Fibroblast of skin of abdomen (primary cell): Measurements from ENCODE around the gene NEK5.
"Not testable (repeated sequence)": the region's sequence is repeated elsewhere in the genome, so short reads cannot be mapped to it uniquely, and the experiment has no call there.

Source experiments
- DNase-seq: peaks from one replicate; pipeline ENCODE4 v3.0.0-alpha.2; 2013

Gene NEK5

DNA sequence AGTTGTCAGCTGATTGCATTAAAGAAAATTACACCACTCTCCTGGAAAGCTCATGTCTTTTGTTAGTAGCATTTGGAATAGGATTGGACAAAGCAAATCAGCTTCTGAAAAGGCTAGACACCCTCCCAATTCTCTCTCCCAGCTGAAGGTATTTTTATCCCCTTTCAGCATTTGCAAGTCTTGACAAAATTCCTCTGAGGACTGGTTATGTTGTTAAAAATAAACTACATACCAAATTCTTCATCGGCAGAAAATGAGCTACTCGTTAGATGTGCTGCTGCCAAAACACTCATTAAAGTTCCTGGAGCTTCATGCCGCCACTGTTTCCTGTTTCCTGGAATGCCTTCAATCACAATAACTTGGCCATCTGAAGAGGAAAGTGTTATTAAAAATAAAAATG, 67.3 kb downstream of the NEK5 start:
- no peak for DNase-seq

DNA sequence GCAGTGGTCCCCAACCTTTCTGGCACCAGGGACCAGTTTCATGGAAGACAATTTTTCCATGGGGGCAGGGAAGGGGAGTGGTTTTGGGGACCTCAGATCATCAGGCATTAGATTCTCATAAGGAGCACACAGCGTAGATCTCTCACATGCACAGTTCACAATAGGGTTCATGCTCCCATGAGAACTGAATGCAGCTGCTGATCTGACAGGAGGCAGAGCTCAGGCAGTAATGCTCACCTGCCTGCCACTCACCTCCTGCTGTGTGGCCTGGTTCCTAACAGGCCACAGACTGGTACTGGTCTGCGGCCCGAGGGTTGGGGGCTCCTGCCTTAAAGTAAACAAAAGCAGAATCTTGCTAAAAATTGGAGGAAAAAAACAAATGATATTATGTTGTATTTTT, 67.8 kb downstream of the NEK5 start:
- DNase-seq = not testable (repeated sequence)

DNA sequence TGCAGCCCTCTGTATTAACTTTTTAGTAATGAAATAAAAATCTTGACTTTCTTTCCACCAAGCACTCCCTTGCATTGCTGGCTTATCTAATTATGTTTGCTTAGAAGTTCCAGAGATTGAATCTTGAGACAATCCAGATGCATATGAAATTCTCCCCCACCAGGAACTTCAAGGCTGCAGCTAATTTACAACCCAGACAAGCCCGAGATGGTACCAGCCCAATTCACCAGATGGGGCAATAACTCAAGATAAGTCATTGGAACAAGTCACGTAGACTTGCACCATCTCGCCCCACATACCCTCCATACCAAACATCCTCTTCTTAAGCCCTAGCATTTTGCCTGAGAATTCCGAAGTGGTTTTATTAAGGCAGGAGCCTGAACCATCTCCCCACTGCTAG, 75.4 kb downstream of the NEK5 start:
- DNase-seq = peak; percentile 2

DNA sequence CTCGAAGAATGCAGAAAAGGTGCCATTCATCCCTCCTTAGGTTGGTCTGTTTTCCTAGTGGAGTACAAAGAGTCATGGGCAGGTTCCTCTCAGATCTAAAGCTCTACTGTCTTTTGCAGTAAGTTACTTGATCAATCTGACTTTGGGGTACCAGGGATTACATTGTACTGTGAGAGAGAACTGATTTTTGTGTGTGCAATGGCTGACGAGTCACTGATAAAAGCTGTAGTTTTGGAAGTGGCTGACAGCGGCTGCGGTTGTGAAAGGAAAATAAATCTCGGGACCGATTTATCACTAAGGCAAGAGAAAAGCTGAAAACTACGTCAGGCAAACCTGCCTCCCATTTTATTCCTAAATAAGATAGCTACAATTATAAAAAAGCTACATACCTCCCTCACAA, 77.5 kb downstream of the NEK5 start:
- DNase-seq = no peak

DNA sequence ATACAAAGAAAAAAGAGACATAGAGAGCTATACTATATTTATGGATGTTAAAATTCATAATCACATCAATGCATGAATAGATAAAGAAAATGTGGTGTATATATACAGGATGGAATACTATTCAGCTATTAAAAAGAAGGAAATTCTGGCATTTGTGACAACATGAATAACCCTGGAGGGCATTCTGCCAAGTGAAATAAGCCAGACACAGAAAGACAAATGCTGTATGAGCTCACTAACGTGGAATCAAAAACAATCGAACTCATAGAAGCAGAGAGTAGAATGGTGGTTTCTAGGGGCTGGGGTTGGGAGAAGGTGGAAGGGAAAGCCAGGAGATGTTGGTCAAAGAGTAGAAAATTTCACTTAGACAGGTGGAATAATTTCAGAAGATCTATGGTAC, 80.4 kb downstream of the NEK5 start:
- no peak for DNase-seq

DNA sequence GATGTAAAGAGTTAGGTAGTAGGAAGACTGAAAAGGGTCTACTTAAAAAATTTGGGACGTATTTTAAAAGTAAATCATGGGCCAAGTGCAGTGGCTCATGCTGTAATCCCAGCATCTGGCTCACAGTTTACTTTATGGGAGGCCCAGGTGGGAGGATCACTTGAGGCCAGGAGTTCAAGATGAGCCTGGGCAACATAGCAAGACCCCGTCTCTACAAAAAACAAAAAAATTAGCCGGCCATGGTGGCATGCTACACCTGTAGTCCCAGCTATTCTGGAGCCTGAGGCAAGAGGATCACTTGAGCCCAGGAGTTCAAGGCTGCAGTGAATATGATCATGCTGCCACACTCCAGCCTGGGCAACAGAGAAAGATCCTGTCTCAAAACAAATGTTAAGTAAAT, 81.4 kb downstream of the NEK5 start:
- no peak for DNase-seq

DNA sequence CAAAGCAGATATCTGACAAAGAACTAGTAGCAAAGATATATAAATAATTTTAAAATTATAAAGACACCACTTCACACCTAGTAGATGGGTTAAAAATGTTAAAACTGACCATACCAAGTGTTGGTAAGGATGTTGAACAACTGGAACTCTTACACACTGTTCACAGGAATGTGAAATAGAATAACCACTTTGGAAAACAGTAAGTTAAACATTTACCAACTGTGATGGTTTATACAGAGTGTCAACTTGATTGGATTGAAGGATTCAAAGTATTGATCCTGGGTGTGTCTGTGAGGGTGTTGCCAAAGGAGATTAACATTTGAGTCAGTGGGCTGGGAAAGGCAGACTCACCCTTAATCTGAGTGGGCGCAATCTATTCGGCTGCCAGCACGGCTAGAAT, 85.2 kb downstream of the NEK5 start:
- DNase-seq = no peak

DNA sequence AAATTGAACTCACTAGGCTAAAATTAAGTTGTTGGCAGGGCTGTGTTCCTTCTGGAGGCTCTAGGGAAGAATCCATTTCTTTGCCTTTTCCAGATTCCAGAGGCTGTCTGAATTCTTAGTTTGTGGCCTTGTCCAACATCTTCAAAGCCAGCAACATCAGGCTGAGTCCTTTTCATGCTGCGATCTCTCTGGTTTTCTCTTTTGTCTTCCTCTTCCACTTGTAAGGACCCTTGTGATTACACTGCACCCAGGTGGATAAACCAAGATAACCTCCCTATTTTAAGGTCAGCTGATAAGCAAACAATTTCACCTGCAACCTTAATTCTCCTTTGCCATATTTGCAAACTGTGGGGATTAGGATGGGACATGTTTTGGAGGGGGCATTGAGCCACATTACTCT, 92.8 kb downstream of the NEK5 start:
- DNase-seq = no peak

DNA sequence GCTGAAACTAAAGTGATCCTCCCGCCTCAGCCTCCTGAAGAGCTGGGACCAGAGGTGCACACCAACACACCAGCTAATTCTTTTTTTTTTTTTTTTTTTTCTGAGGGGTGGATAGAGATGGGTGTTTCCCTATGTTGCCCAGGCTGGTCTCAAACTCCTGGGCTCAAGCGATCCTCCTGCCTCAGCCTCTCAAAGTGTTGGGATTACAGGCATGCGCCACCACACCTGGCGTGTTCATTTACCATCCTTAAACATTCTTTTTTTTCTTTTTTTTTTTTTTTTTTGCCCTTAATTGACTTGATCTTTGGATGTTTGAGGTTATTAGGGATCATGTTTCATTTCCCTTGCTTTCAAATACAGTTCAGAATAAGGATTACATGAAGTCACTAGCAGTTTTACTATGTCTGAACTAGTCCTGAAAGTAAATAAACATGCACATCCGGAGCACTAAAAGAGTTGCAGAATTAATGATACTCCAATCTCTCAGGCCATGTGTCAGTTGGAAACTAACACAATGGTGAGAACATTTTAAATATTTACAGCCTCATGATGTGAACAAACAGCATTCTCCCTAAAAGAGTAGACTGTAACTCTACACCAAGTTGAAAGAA, 94.2 kb downstream of the NEK5 start:
- no peak for DNase-seq

DNA sequence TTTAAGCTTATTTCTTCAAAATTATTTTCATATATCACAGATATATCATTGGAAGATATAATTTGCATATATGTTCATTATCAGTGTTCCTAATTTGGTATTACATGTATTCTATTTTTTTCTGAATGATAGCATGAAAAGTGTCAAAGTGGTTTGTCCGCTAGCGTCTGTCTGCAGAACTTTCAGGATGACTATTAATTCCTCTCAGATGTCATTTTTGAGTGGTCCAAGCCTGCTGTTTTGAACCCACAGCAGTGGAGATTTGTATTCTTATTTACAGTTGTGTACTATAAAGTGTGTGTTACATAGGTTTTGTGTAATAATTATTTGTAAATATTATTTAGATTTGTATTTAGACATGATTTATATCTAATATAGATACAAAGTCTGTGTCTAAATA, 95.8 kb downstream of the NEK5 start:
- no peak for DNase-seq

DNA sequence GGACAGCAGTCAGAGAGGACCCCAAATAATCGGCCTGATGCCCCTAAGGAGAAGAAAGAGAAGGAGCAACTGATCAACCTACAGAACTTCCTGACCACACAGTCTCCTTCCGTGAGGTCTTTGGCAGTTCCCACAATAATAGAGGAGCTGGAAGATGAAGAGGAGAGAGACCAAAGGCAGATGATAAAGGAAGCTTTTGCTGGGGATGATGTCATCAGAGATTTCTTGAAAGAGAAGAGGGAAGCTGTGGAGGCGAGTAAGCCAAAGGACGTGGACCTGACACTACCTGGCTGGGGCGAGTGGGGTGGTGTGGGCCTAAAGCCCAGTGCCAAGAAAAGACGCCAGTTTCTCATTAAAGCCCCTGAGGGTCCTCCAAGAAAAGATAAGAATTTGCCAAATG, 98.5 kb downstream of the NEK5 start:
- not testable (repeated sequence) for DNase-seq

DNA sequence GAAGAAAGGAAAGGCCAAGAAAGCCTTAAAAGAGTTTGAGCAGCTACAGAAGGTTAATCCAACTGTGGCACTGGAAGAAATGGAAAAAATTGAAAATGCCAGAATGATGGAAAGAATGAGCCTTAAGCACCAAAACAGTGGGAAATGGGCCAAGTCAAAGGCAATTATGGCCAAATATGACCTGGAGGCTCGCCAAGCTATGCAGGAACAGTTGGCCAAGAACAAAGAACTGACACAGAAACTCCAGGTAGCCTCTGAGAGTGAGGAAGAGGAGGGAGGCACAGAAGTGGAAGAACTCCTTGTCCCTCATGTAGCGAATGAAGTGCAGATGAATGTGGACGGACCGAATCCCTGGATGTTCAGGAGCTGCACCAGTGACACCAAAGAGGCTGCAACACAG, 99.3 kb downstream of the NEK5 start:
- no peak for DNase-seq

DNA sequence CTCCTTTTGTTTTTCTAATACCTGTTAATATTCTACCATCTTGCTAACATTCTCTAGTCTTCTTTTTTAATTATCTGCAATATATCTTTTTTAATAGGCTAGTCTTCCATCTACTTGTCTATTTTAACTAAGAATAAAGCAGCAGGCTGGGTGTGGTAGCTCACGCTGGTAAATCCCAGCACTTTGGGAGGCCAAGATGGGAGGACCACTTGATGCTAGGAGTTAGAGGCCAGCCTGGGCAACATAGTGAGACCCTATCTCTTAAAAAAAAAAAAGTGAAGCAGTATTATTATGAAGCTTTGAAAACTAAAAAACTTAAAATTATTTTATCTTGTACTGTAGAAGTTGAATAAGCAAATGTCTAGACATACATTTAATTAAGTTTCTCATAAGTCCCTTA, 101.0 kb downstream of the NEK5 start:
- no peak for DNase-seq

DNA sequence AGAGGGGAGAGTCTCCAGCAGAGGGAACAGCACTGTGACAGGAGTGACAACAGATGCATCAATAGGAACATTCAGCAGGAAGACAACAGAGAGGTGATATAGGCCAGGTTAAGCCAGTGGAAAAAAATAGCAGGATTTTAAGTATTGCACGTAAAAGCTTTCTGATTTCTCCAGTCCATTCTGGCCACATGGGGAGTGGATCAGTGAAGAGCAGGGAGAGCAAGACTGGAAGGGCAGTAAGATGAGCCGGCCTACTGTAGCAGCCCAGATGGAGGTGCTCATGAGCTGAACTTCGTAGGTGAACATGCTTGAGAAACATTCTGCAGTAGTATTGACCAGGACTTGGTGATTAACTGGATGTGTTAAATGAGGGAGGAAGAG, 102.6 kb downstream of the NEK5 start:
- DNase-seq = no peak

DNA sequence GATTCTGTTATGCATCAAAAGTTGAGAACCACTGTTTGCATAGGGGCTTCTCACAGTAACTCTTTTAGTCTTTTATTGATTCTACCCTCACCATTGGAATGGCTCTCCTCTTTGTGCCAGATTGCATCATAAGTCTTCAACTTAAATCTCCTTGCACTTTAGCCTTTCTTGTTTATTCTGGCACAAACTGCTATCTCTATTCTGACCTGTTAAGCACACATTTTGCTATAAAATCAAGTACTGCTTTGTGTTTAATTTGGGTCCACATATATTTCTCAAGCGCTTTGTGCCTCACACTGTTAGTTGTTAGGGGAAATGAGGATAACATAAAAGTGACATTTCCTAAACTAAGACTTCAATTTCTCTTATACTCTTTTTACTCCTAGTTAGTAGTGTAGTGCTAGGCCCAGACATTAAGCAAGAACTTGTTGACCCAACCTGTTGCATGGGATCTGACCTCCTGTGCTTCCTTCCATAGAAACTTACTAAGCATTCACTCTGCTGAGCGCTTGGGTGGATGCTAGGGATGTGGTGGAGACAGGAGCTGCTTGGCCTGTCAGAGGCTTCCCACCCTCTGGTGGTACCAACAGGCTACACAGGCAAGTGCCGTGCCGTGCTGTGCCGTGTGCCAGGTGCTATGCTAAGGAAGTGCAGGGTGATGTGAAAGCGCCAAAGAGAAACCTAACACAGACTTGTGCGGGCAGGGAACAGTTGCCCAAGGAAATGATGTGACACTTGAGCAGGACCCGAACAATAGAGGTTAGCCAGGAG, 103.2 kb downstream of the NEK5 start:
- no peak for DNase-seq

DNA sequence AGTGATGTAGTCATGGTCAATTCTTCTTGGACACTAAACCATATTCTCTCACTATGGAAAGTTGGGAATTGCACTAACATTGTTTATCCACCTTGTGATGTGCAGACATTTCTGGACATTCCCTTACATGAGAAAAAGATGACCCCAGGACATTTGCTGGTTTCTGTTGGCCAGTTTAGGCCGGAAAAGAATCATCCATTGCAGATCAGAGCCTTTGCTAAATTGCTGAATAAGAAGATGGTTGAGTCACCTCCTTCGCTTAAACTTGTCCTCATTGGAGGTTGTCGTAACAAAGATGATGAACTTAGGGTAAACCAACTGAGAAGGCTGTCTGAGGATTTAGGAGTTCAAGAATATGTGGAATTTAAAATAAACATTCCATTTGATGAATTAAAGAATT, 104.4 kb downstream of the NEK5 start, which contains the start of gene UTP14C:
UTP14C (plus strand) TSS at position 211 of the 400 bp plus-strand sequence. CDS start 4,114 bp downstream, outside the sequence.
- DNase-seq = no peak

DNA sequence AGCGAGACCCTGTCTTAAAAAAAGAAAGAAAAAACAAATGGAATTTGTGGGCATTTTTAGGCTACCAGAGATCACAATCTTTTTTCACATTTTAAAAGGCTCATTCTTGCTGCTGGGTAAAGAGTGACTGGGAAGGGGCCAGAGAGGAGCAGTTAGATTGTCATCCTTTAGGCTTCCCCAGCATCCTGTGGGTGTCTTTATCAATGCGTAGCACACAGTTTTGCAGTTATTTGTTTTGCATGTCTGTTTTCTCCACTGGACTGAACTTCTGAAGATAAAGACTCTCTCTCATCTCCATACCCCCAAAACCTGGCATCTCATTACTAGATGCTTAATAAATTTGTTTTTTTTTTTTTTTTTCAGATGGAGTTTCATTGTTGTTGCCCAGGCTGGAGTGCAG, 106.5 kb downstream of the NEK5 start:
- DNase-seq = no peak

DNA sequence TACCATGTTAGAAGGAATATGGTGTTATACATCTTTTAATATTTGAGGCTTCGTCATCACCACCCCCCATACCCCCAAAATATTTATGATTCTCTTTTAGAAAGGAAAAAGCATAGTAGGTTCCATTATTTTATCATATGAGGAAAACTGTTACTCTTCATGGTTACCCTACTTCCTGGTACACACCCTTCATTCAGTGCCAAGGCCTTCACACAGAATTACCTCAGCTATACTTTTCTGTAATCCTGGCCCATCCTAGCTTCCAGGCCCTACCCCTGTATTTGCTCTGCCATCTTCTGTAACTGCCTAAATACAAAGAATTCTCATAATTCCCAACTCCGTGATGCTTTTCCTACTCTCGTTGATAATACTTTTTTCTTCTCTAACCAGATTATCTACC, 108.7 kb downstream of the NEK5 start:
- DNase-seq = no peak

DNA sequence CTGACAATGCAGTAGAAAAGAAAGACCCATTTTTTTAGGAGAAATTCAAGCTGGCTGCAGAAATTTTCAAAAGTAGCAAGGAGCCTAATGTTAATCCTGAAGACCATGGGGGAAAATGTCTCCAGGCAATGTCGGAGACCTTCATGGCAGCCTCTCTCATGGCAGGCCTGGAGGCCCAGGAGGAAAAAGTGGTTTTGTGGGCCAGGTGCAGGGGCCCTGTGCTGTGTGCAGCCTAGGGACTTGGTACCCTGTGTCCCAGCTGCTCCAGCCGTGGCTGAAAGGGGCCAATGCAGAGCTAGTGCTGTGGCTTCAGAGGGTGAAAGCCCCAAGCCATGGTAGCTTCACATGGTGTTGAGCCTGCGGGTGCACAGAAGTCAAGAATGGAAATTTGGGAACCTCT, 112.6 kb downstream of the NEK5 start:
- no peak for DNase-seq

DNA sequence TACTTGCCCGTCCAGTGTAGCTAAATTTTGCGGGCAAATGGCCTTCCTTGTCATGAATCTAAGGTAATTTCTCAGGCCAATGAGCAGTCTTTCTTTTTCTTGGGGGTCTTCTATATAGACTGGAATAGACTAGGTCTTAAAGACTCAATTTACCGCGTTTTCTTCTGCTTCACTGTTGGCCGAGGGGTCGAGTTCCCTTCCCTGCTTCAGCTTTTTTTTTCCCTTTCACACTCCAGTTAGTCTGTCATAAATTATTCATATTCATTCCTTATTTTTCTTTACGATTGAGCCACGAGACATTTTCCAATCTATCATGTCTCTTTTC, 116.4 kb downstream of the NEK5 start:
- no peak for DNase-seq

DNA sequence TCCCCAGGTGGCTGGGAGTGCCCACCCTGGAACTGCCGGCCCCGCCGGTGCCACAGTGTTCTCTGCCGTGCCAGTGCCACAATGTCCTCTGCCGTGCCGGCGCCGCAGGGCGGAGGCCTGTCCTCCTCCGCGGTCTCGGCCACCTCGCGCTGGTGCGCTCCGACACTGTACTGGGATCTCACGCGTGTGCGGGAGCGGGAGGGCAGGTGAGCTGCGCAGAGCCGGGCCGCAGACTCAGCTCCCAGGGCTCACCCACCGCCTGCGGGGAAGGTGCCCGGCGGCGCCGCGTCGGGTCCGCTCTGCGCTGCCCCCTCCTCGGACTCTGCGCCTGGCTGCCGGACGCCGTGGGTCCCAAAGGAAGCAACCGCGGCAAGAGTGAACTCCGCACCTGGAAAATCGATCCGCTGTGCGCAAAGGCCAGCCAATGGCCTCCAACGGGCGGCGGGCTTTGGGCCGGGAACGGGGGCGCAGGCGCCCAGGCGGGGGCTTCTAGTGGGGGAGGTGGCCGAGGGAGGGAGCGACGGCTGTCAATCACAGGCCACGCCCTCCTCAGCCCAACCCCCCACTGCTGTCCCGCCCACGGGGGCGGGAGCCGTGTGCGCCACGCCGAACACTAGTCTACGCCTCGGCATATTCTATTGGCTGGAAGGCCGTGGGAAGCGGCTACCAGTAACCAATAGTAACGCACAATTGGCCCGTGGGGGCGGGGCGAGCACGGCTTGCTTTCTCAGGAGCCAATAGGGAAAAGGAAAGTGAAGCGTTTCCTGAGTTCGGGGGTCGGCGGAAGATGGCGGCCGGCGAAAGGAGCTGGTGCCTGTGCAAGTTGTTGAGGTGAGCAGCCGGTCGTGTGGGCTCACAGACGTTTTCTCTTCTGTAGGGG, 117.0 kb downstream of the NEK5 start, which contains the start of gene ALG11:
ALG11 (plus strand) TSS at position 767 of the 880 bp plus-strand sequence; CDS start at position 788, 21 bp downstream.
- peak; percentile 98 for DNase-seq

DNA sequence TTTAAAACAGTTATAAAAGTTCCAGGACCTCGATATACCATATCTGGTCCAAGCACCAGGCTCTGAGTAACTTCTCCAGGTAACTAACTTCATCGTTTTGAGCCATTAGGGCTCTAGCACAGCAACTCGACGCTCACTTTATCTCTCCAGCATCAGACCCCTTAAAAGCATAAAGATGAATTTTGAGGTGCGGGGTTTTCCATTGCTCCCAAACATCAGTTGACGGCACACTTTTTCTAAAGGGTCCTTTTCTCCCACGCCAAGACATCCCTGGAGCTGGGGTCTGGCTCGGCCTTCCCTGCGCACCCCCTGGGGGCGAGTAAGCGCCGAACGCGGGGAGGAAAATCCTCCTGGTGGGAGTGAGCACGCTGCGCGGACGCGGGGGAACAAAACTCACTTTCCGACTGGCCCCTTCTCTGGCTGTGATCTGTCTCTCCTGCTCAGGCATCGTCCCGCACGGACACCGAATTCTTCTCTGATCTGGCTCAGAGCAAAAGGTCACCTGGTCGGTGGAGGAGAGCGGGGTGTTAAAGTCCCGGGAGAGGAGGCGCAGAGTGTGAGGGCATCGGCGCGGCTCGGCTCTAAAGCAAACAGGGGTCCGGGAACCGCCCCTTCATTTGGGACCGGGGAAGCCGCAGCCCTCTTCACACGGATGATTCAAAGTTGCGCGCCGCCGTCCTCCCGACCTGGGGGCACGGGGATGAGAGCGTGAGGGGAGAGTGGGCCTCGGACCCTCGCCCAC, 117.8 kb downstream of the NEK5 start, which contains the start of gene ATP7B:
ATP7B (minus strand) TSS at position 561 of the 742 bp plus-strand sequence; CDS start at position 448, 113 bp downstream.
- DNase-seq = peak; percentile 6

DNA sequence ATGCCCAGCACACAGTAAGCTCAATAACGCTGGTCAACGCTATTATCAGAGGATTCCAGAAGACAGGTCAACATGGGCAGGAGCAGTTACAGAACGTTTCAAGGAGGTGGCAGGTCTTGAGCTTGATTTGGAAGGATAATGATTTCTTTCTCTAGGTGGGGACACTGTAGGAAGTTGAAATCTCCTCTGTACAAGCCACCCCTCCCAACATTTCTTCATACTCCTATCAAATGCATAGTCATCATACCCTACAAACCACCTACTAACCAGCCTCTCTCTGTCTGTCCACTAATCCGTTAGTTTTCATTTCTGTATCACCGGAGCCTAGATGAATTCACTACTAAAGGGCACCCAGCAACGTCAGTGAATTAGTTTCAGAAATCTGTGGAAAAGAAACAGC, 118.9 kb downstream of the NEK5 start:
- DNase-seq = no peak
